ENCODE results near the gene MGLL. TPM values are rescaled to one million over a fixed set of nuclear protein-coding genes. Genes with fewer than 3 reads are reported as not detected.

Gene MGLL
- total RNA-seq, 1 donor from 2014 or later, result 0.43 TPM

DNA sequence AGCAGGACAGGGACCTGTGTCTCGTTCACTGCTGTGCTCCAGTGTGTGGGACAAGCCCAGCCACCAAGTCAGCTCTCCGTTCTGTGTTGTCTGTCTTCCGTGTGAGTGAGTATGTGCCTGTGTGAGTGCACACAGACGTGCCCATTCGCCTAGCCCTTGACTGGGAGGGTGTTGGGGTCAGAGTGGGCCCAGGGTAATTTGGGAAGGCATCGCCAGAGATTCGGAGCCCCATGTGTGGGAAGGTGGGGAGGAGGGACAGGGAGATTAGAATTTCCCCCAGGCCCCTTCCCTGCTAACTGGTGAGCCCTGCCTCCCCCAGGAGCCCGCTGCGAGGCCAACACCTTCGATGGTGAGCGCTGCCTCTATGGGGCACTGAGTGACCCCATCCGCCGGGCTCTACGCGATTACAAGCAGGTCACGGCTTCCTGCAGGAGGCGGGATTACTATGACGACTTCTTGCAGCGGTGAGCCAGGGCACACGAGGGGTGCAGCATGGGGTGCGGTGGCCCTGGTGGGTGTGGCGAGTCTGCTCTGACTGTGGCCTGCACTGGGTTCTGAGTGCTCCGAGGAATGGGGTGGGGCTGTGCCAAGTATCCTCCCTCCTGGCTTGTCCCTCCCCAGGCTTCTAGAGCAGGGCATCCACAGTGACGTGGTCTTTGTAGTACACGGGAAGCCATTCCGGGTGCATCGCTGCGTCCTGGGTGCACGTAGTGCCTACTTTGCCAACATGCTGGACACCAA is 146.5 kb downstream of the MGLL start:
- Mint-ChIP-seq H3K27ac (no peak overlapping the region), H3K4me1 (ENCODE audit: low read depth) (peaks cover 3% of the 10 kb centered on the region), H3K9me3 (ENCODE audit: low read depth) (no peaks in the 10 kb centered on the region), H3K36me3 (ENCODE audit: insufficient read depth) (no peaks in the 10 kb centered on the region), H3K27me3 (peaks cover 15% of the 10 kb centered on the region), H3K4me3 (ENCODE audit: low read depth) (no peak overlapping the region)
- TF ChIP-seq, protein P1, sequence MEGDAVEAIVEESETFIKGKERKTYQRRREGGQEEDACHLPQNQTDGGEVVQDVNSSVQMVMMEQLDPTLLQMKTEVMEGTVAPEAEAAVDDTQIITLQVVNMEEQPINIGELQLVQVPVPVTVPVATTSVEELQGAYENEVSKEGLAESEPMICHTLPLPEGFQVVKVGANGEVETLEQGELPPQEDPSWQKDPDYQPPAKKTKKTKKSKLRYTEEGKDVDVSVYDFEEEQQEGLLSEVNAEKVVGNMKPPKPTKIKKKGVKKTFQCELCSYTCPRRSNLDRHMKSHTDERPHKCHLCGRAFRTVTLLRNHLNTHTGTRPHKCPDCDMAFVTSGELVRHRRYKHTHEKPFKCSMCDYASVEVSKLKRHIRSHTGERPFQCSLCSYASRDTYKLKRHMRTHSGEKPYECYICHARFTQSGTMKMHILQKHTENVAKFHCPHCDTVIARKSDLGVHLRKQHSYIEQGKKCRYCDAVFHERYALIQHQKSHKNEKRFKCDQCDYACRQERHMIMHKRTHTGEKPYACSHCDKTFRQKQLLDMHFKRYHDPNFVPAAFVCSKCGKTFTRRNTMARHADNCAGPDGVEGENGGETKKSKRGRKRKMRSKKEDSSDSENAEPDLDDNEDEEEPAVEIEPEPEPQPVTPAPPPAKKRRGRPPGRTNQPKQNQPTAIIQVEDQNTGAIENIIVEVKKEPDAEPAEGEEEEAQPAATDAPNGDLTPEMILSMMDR (IDR thresholded peaks at IDR 0.05; ENCODE audit: unreplicated experiment), result no peak
- DNase-seq (ENCODE audit: low spot score, unreplicated experiment), result no peak

DNA sequence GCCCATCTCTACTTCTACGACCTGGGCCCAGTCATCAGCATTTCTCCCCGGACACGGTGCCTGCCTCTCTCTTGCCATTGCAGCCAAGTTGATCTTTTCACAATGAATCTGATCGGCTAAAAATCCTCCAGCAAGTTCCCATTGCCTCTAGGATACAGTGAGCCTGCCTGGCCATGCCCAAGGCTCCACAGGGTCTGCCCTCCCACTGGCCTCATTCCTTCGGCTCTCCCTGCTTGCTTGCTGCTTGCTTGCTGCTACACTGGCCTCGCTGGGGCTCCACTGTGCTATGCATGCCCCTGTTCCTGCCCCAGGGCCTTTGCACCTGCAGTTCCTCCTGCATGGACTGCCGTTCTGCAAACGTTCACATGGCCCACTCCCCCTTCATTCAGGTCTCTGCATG is 147.5 kb downstream of the MGLL start:
- no peak for DNase-seq (ENCODE audit: low spot score, unreplicated experiment)
- TF ChIP-seq, protein P1 (IDR thresholded peaks at IDR 0.05; ENCODE audit: unreplicated experiment), result no peak
- Mint-ChIP-seq H3K27me3 (peaks cover 15% of the 10 kb centered on the region), H3K4me1 (ENCODE audit: low read depth) (peaks cover 3% of the 10 kb centered on the region), H3K36me3 (ENCODE audit: insufficient read depth) (no peaks in the 10 kb centered on the region), H3K4me3 (ENCODE audit: low read depth) (peak overlapping the region; percentile 56), H3K9me3 (ENCODE audit: low read depth) (no peaks in the 10 kb centered on the region), H3K27ac (no peak overlapping the region)

- DNase-seq (ENCODE audit: low spot score, unreplicated experiment), result no peak
- Mint-ChIP-seq H3K27me3 (peaks cover 15% of the 10 kb centered on the region), H3K4me1 (ENCODE audit: low read depth) (peaks cover 3% of the 10 kb centered on the region), H3K9me3 (ENCODE audit: low read depth) (no peaks in the 10 kb centered on the region), H3K27ac (peak overlapping the region; percentile 38), H3K4me3 (ENCODE audit: low read depth) (peak overlapping the region; percentile 70), H3K36me3 (ENCODE audit: insufficient read depth) (no peaks in the 10 kb centered on the region)
- TF ChIP-seq, protein P1 (IDR thresholded peaks at IDR 0.05; ENCODE audit: unreplicated experiment), result no peak
Measured at GRCh38 chr3:127674101-127674721, 148.1 kb downstream of the MGLL start.

DNA sequence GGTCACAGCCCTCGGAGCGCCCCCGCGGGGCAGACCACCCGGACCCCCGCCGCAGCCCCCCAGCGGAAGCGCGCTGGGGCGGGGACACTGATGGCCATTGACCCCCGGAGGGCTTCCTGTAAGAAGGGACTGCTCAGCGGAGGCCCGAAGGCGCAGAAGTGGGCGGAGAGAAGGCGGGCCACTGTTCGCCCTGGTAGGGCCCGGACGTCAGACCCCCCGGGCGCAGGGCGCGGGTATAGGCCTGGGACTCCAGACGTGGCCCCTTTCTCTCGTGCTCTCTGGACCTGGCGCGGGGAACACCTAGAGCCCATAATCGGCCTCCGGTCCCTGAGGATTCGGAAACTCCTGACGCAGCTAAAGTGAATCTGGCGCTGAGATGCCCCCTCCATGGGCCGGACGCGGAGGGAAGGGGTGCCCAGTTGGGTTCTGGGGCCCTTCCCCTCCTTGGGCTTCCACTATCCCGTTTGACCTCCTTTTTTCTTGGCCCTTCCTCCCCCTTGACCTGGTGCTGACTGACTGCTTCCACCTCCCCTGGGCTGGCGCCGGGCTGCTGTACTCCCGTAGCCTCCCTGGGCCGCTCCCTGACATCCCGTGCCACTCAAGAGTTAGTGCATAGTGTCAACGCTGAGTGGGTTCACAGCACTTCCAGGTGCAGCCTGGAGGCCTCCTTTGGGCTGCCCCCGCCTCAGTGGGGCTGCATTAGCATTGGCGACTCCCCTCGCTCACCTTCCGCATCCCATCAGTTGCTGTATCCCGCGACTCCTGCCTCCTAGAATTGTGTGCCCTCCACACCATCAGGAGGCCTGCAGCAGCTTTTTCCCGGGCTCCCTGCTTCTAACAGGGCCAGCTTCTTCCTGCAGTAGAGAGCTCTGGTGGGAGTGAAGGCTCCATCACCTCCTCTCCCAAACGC is 148.9 kb downstream of the MGLL start:
- TF ChIP-seq, protein P1 (IDR thresholded peaks at IDR 0.05; ENCODE audit: unreplicated experiment), result no peak
- H3K27ac Mint-ChIP-seq, result peak overlapping the region; percentile 26
- no peaks in the 10 kb centered on the region for H3K36me3 Mint-ChIP-seq (ENCODE audit: insufficient read depth)
- no peaks in the 10 kb centered on the region for H3K9me3 Mint-ChIP-seq (ENCODE audit: low read depth)
- no peak for DNase-seq (ENCODE audit: low spot score, unreplicated experiment)
- H3K27me3 Mint-ChIP-seq, result peaks cover 15% of the 10 kb centered on the region
- H3K4me1 Mint-ChIP-seq (ENCODE audit: low read depth), result peaks cover 3% of the 10 kb centered on the region
- peak overlapping the region; percentile 70 for H3K4me3 Mint-ChIP-seq (ENCODE audit: low read depth)
